B cell (primary cell): Measurements from ENCODE around the gene MRPL55.

Source experiments
- CTCF ChIP-seq: fragments of 200-600 bp; IDR thresholded peaks from one replicate; pipeline ENCODE4 v1.8.0; 2022; ENCODE audit warnings: antibody characterized with exemption, mild to moderate bottlenecking
- EZH2 ChIP-seq: IDR thresholded peaks from 2 replicates; pipeline ENCODE4 v1.6.1; 2012; ENCODE audit warnings: borderline replicate concordance, low read depth, mild to moderate bottlenecking, moderate library complexity, low read length; ENCODE audit not compliant: insufficient read depth, poor library complexity, severe bottlenecking

GRCh38 chr1:228093050-228093906 lies 15.8 kb downstream of the MRPL55 start:
- TF ChIP-seq CTCF (no peak), EZH2 (no peak)
